ENCODE measurements around the gene VSTM2B.

DNA sequence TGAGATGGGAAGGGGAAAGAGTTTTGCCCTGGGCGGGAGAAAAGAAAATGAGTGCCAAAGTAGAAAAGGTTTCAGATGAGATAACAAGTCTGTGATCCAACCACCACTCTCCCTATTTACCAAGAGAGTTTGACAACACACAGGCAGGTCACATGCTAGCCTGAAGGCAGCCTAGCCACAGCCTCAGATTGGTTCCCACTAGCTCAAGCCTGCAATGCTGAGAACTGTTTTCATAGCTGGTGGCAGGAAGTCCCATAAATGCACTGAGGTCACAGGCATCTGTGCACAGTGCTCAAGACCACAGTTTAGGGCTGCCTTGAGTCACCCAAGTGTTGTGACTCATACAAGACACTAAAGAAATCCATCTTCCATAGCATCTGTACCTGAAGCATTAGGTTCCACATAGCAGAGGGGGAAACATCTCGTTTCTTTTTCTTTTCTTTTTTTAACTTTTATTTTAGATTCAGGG lies 61.8 kb downstream of the VSTM2B start:
- no peak for TF ChIP-seq POLR2A (IDR thresholded peaks at IDR 0.05)
- TF ChIP-seq, protein P1, sequence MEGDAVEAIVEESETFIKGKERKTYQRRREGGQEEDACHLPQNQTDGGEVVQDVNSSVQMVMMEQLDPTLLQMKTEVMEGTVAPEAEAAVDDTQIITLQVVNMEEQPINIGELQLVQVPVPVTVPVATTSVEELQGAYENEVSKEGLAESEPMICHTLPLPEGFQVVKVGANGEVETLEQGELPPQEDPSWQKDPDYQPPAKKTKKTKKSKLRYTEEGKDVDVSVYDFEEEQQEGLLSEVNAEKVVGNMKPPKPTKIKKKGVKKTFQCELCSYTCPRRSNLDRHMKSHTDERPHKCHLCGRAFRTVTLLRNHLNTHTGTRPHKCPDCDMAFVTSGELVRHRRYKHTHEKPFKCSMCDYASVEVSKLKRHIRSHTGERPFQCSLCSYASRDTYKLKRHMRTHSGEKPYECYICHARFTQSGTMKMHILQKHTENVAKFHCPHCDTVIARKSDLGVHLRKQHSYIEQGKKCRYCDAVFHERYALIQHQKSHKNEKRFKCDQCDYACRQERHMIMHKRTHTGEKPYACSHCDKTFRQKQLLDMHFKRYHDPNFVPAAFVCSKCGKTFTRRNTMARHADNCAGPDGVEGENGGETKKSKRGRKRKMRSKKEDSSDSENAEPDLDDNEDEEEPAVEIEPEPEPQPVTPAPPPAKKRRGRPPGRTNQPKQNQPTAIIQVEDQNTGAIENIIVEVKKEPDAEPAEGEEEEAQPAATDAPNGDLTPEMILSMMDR (IDR thresholded peaks at IDR 0.05): no peak
